ENCODE data around the gene PPP1R37. TPM values are rescaled to one million over a fixed set of nuclear protein-coding genes. Genes with fewer than 3 reads are reported as not detected.

PPP1R37 gene
- total RNA-seq, 1 experiment from 2014 or later, result 19.4 TPM

Other genes with a start within 250 kb of the PPP1R37 start
- 46.0 and 50.2 TPM in 2 replicates for gene NECTIN2, start 246.9 kb upstream of the PPP1R37 start, total RNA-seq (2014; rRNA removed; shearing (Covaris generic))
- 104 and 110 TPM in 2 replicates for gene TOMM40, start 201.9 kb upstream of the PPP1R37 start, total RNA-seq (2014; rRNA removed; shearing (Covaris generic))
- 4.5 and 6.5 TPM in 2 replicates for gene APOE, start 187.4 kb upstream of the PPP1R37 start, total RNA-seq (2014; rRNA removed; shearing (Covaris generic))
- 18.3 and 22.9 TPM in 2 replicates for gene APOC1, start 178.6 kb upstream of the PPP1R37 start, total RNA-seq (2014; rRNA removed; shearing (Covaris generic))
- gene APOC4, start 150.9 kb upstream of the PPP1R37 start, total RNA-seq (2014; rRNA removed; shearing (Covaris generic)), result 0.20 TPM in 1 of 2 replicates, not detected in the other
- gene APOC2, start 147.1 kb upstream of the PPP1R37 start, total RNA-seq (2014; rRNA removed; shearing (Covaris generic)), result not detected in 2 replicates
- 36.0 and 37.9 TPM in 2 replicates for gene CLPTM1, start 137.8 kb upstream of the PPP1R37 start, total RNA-seq (2014; rRNA removed; shearing (Covaris generic))
- 2.8 and 4.0 TPM in 2 replicates for gene RELB, start 91.7 kb upstream of the PPP1R37 start, total RNA-seq (2014; rRNA removed; shearing (Covaris generic))
- gene CLASRP, start 54.1 kb upstream of the PPP1R37 start, total RNA-seq (2014; rRNA removed; shearing (Covaris generic)), result 26.4 and 39.8 TPM in 2 replicates
- gene ZNF296, start 16.7 kb upstream of the PPP1R37 start, total RNA-seq (2014; rRNA removed; shearing (Covaris generic)), result not detected in 2 replicates
- 37.3 and 37.9 TPM in 2 replicates for gene GEMIN7, start 13.9 kb upstream of the PPP1R37 start, total RNA-seq (2014; rRNA removed; shearing (Covaris generic))
- not detected in 2 replicates for gene NKPD1, start 67.8 kb downstream of the PPP1R37 start, total RNA-seq (2014; rRNA removed; shearing (Covaris generic))
- gene TRAPPC6A, start 85.1 kb downstream of the PPP1R37 start, total RNA-seq (2014; rRNA removed; shearing (Covaris generic)), result 3.0 and 4.7 TPM in 2 replicates
- 2.1 and 2.6 TPM in 2 replicates for gene BLOC1S3, start 85.6 kb downstream of the PPP1R37 start, total RNA-seq (2014; rRNA removed; shearing (Covaris generic))
- 0.13 TPM in 1 of 2 replicates, not detected in the other for gene EXOC3L2, start 152.2 kb downstream of the PPP1R37 start, total RNA-seq (2014; rRNA removed; shearing (Covaris generic))
- 16.5 and 16.8 TPM in 2 replicates for gene MARK4, start 158.1 kb downstream of the PPP1R37 start, total RNA-seq (2014; rRNA removed; shearing (Covaris generic))
- gene CKM, start 229.7 kb downstream of the PPP1R37 start, total RNA-seq (2014; rRNA removed; shearing (Covaris generic)), result 3.9 and 4.6 TPM in 2 replicates
- gene KLC3, start 247.6 kb downstream of the PPP1R37 start, total RNA-seq (2014; rRNA removed; shearing (Covaris generic)), result not detected in 2 replicates

All from SJCRH30 (cell line).